ENCODE results near the gene NDEL1. TPM values are rescaled to one million over a fixed set of nuclear protein-coding genes. Genes with fewer than 3 reads are reported as not detected.

NDEL1 gene
- total RNA-seq (2021): 71.1 and 76.5 TPM in 2 replicates
- percentile 91 among the genes with signal in this experiment for Bru-seq, nascent RNA
- BruChase-seq, experiment 1, labeled RNA remaining after a 2-hour chase: percentile 92 among the genes with signal in this experiment
- percentile 85 among the genes with signal in this experiment for BruChase-seq, experiment 2, labeled RNA remaining after a 6-hour chase
- long read RNA-seq, transcript NDEL1-201 (9 exons, 2,372 nt): major isoform, 46 of 146 reads
- long read RNA-seq, transcript NDEL1-204 (1 exons, 3,927 nt): minor isoform, 18 of 146 reads
- long read RNA-seq, transcript NDEL1-203 (10 exons, 1,858 nt): minor isoform, 45 of 146 reads
- long read RNA-seq, partial matches to known transcripts: 5 of 146 reads
- long read RNA-seq, other reads (novel, unspliced or antisense): 32 of 146 reads

GRCh38 chr17:8435245-8436168 lies at the start of gene NDEL1:
Gene NDEL1 (plus strand): TSS chr17:8435884. CDS start chr17:8444272, 8,388 bp downstream.
- ChIA-PET POLR2A (ENCODE audit: low non-redundant PET) (interaction anchor here (0.5 kb wide), 1 partner anchor 136 kb away, joined by 4 read pairs; no protein-coding TSS in a partner anchor), CTCF (interaction anchor here (0.6 to 1.2 kb wide), 5 partner anchors 25 to 310 kb away, joined by 3 to 7 read pairs (median 3); no protein-coding TSS in a partner anchor)
- intact Hi-C loops (cut with micrococcal nuclease; ENCODE audit: unreplicated experiment): loop anchor here (5.0 kb wide), 1 partner anchor 53 kb away; the partner anchor contains the start of gene RPL26
- H3K4me3 ChIP-seq (ENCODE audit: low read depth, low read length, poor library complexity, severe bottlenecking): peak within 1 kb of the TSS; percentile 98
- DNase-seq (ENCODE audit: low spot score): peak; percentile 99
- H3K36me3 ChIP-seq (ENCODE audit: insufficient read depth, low read length, poor library complexity, severe bottlenecking): peaks cover 7% of the 10 kb centered on the region
- no peaks in the 10 kb centered on the region for H3K27me3 ChIP-seq (replicated peaks; ENCODE audit: insufficient read depth, low read depth, low read length, poor library complexity)
- BruUV-seq (replicated peaks): TSS peak; percentile 99
- no peak for TF ChIP-seq CTCF (conservative IDR thresholded peaks at IDR 0.05; ENCODE audit: low read depth, low read length)
- TF ChIP-seq EZH2 (IDR thresholded peaks at IDR 0.05; ENCODE audit: borderline replicate concordance, low read depth, low read length, poor library complexity, severe bottlenecking): no peak
- no peaks in the 10 kb centered on the region for H3K9me3 ChIP-seq (ENCODE audit: low read depth, low read length, poor library complexity, severe bottlenecking)
- peaks cover 7% of the 10 kb centered on the region for H3K4me1 ChIP-seq (ENCODE audit: insufficient read depth, low read length, poor library complexity, severe bottlenecking)
- H3K27ac ChIP-seq (ENCODE audit: low read depth, low read length, poor library complexity, severe bottlenecking): peak within 1 kb of the TSS; percentile 99

- CTCF ChIA-PET: interaction anchor here (0.8 kb wide), 1 partner anchor 46 kb away, joined by 7 read pairs; no protein-coding TSS in a partner anchor
- no TSS peak for BruUV-seq (replicated peaks)
- peaks cover 6% of the 10 kb centered on the region for H3K36me3 ChIP-seq (ENCODE audit: insufficient read depth, low read length, poor library complexity, severe bottlenecking)
- POLR2A ChIA-PET (ENCODE audit: low non-redundant PET): interaction anchor here (1.0 kb wide), 1 partner anchor 772 kb away, joined by 3 read pairs; the partner anchor contains the start of gene FXR2
- H3K4me3 ChIP-seq (ENCODE audit: low read depth, low read length, poor library complexity, severe bottlenecking): no peak overlapping the region
- H3K27ac ChIP-seq (ENCODE audit: low read depth, low read length, poor library complexity, severe bottlenecking): no peak overlapping the region
- TF ChIP-seq CTCF (conservative IDR thresholded peaks at IDR 0.05; ENCODE audit: low read depth, low read length): no peak
- TF ChIP-seq EZH2 (IDR thresholded peaks at IDR 0.05; ENCODE audit: borderline replicate concordance, low read depth, low read length, poor library complexity, severe bottlenecking): no peak
- intact Hi-C loops (cut with micrococcal nuclease; ENCODE audit: unreplicated experiment): no loop called here
- peaks cover 6% of the 10 kb centered on the region for H3K4me1 ChIP-seq (ENCODE audit: insufficient read depth, low read length, poor library complexity, severe bottlenecking)
- H3K27me3 ChIP-seq (replicated peaks; ENCODE audit: insufficient read depth, low read depth, low read length, poor library complexity): no peaks in the 10 kb centered on the region
- no peak for DNase-seq (ENCODE audit: low spot score)
- H3K9me3 ChIP-seq (ENCODE audit: low read depth, low read length, poor library complexity, severe bottlenecking): no peaks in the 10 kb centered on the region
Observed at GRCh38 chr17:8386841-8387240, 48.8 kb upstream of the NDEL1 start.

GRCh38 chr17:8387914-8388651 lies 47.6 kb upstream of the NDEL1 start:
- no peak for TF ChIP-seq EZH2 (IDR thresholded peaks at IDR 0.05; ENCODE audit: borderline replicate concordance, low read depth, low read length, poor library complexity, severe bottlenecking)
- TF ChIP-seq CTCF (conservative IDR thresholded peaks at IDR 0.05; ENCODE audit: low read depth, low read length): no peak
- H3K27ac ChIP-seq (ENCODE audit: low read depth, low read length, poor library complexity, severe bottlenecking): no peak overlapping the region
- no peak for DNase-seq (ENCODE audit: low spot score)
- ChIA-PET POLR2A (ENCODE audit: low non-redundant PET) (no interaction called here), CTCF (interaction anchor here (0.7 kb wide), 1 partner anchor 294 kb away, joined by 4 read pairs; no protein-coding TSS in a partner anchor)
- H3K36me3 ChIP-seq (ENCODE audit: insufficient read depth, low read length, poor library complexity, severe bottlenecking): no peaks in the 10 kb centered on the region
- no peak overlapping the region for H3K4me3 ChIP-seq (ENCODE audit: low read depth, low read length, poor library complexity, severe bottlenecking)
- intact Hi-C loops (cut with micrococcal nuclease; ENCODE audit: unreplicated experiment): no loop called here
- no peaks in the 10 kb centered on the region for H3K27me3 ChIP-seq (replicated peaks; ENCODE audit: insufficient read depth, low read depth, low read length, poor library complexity)
- H3K4me1 ChIP-seq (ENCODE audit: insufficient read depth, low read length, poor library complexity, severe bottlenecking): peaks cover 3% of the 10 kb centered on the region
- H3K9me3 ChIP-seq (ENCODE audit: low read depth, low read length, poor library complexity, severe bottlenecking): no peaks in the 10 kb centered on the region
- no TSS peak for BruUV-seq (replicated peaks)

Data from A673 (cell line).